Stomach (tissue), 9 donors: Measurements from ENCODE around the gene LRP1B. TPM values are rescaled to one million over a fixed set of nuclear protein-coding genes. Genes with fewer than 3 reads are reported as not detected.

ENCODE experiments used
- DNase-seq, 2 donors: peaks; one replicate each; pipeline versions ENCODE4 v3.0.0 to v3.0.0-alpha.2; 2013 to 2019
- H3K27ac ChIP-seq, 5 donors: fragments of 200-600 bp in 4 of 5; sonication (generic) in 4 of 5; one replicate each; pipeline ENCODE4 v1.5.1; 2013 to 2019; ENCODE audit warnings: mild to moderate bottlenecking in 1 of 5, moderate library complexity in 1 of 5
- H3K27me3 ChIP-seq, 3 donors: fragments of 200-600 bp; sonication (generic); one replicate each; pipeline ENCODE4 v1.5.1; 2017 to 2019; ENCODE audit warnings: mixed run types in 1 of 3
- H3K36me3 ChIP-seq, 4 donors: fragments of 200-600 bp; sonication (generic); 1 replicate in 3 of 4; 2 replicates in 1 of 4; pipeline ENCODE4 v1.5.1; 2016 to 2019
- H3K4me1 ChIP-seq, 4 donors: fragments of 200-600 bp; sonication (generic); one replicate each; pipeline ENCODE4 v1.5.1; 2016 to 2019
- H3K4me3 ChIP-seq, 4 donors: fragments of 200-600 bp; sonication (generic) in 3 of 4; one replicate each; pipeline ENCODE4 v1.5.1; 2016 to 2019; ENCODE audit warnings: mild to moderate bottlenecking in 1 of 4
- H3K9me3 ChIP-seq, 4 donors: fragments of 200-600 bp; sonication (generic); one replicate each; pipeline ENCODE4 v1.5.1; 2016 to 2019
- CTCF ChIP-seq, 7 experiments: fragments of 450-650 bp in 4 of 7; fragments of 200-600 bp in 3 of 7; sonication (generic) in 3 of 7; IDR thresholded peaks; one replicate each; pipeline ENCODE4 v1.5.1; 2016 to 2019; ENCODE audit warnings: antibody characterized with exemption in 7 of 7, control low read depth in 2 of 7, mild to moderate bottlenecking in 1 of 7
- EP300 ChIP-seq: sonication (generic); formaldehyde crosslinking; IDR thresholded peaks from one replicate; pipeline ENCODE4 v1.6.1; 2017; ENCODE audit warnings: antibody characterized with exemption
- POLR2A ChIP-seq, 4 donors: fragments of 450-650 bp; IDR thresholded peaks; one replicate each; pipeline ENCODE4 v1.6.1; 2016; ENCODE audit warnings: antibody characterized with exemption in 4 of 4, control low read depth in 2 of 4, mild to moderate bottlenecking in 1 of 4, moderate library complexity in 1 of 4
- POLR2AphosphoS5 ChIP-seq, 3 donors: sonication (generic); formaldehyde crosslinking; IDR thresholded peaks; one replicate each; pipeline ENCODE4 v1.6.1; 2016; ENCODE audit warnings: antibody characterized with exemption in 3 of 3
- intact Hi-C: fragments of 100-400 bp; cut with DNase I; formaldehyde crosslinking; loops from one replicate; pipeline ENCODE4 v1.15.1; 2023; ENCODE audit warnings: low total_unique reads
- polyA plus RNA-seq, 3 donors: library from polyadenylated mRNA; stranded (reverse); fragments of 200-250 nt; gene quantifications; one replicate each; pipeline ENCODE4 v1.2.3, GENCODE V29; 2013
- total RNA-seq, 5 donors: library from RNA; depleted of rRNA; stranded (reverse); fragments of >200 nt; gene quantifications; one replicate each; pipeline versions ENCODE4 v1.1.0 to v1.2.3, GENCODE V29; 2014 to 2016
- donor health status: healthy with polysubstance abuse.
- donor health status: Bipolar disorder and iron deficiency.
- donor health status: healthy.

Gene LRP1B
- total and polyA plus RNA-seq, 8 donors = under 0.01 to 9.0 (median 0.38) TPM

GRCh38 chr2:142127248-142127647, 3.6 kb downstream of the LRP1B start:
- Histone ChIP-seq H3K27ac (no peak overlapping the region), H3K4me1 (peaks cover 4 to 26% (median 21%) of the 10 kb centered on the region in 4 donors), H3K27me3 (peaks cover 0 to 20% (median 16%) of the 10 kb centered on the region in 3 donors), H3K36me3 (no peaks in the 10 kb centered on the region), H3K4me3 (no peak overlapping the region), H3K9me3 (no peaks in the 10 kb centered on the region)
- DNase-seq = no peak
- TF ChIP-seq POLR2AphosphoS5 (IDR thresholded peaks at IDR 0.05) (no peak), CTCF (IDR thresholded peaks at IDR 0.05) (no peak), EP300 (no peak), POLR2A (IDR thresholded peaks at IDR 0.05) (no peak)
- intact Hi-C loops = no loop called here

- H3K27me3 ChIP-seq = peaks cover 0 to 5% (median under 1%) of the 10 kb centered on the region in 3 donors
- H3K36me3 ChIP-seq = no peaks in the 10 kb centered on the region
- intact Hi-C loops = no loop called here
- peaks cover under 1 to 4% (median 2%) of the 10 kb centered on the region in 4 donors for H3K4me1 ChIP-seq
- no peak overlapping the region for H3K27ac ChIP-seq
- TF ChIP-seq EP300 = no peak
- no peak for TF ChIP-seq POLR2AphosphoS5 (IDR thresholded peaks at IDR 0.05)
- TF ChIP-seq CTCF (IDR thresholded peaks at IDR 0.05) = no peak
- TF ChIP-seq POLR2A (IDR thresholded peaks at IDR 0.05) = no peak
- no peak overlapping the region for H3K4me3 ChIP-seq
- no peak for DNase-seq
- no peaks in the 10 kb centered on the region for H3K9me3 ChIP-seq
These were observed 6.1 kb downstream of the LRP1B start for GRCh38 chr2:142124706-142125105.

GRCh38 chr2:142119347-142119746, 11.5 kb downstream of the LRP1B start:
- no peaks in the 10 kb centered on the region for H3K4me1 ChIP-seq
- intact Hi-C loops = no loop called here
- no peak overlapping the region for H3K27ac ChIP-seq
- no peak overlapping the region for H3K4me3 ChIP-seq
- DNase-seq = no peak
- no peaks in the 10 kb centered on the region for H3K9me3 ChIP-seq
- no peak for TF ChIP-seq POLR2AphosphoS5 (IDR thresholded peaks at IDR 0.05)
- no peak for TF ChIP-seq CTCF (IDR thresholded peaks at IDR 0.05)
- TF ChIP-seq EP300 = no peak
- TF ChIP-seq POLR2A (IDR thresholded peaks at IDR 0.05) = no peak
- H3K27me3 ChIP-seq = no peaks in the 10 kb centered on the region
- no peaks in the 10 kb centered on the region for H3K36me3 ChIP-seq

- no peaks in the 10 kb centered on the region for H3K27me3 ChIP-seq
- TF ChIP-seq POLR2A (IDR thresholded peaks at IDR 0.05) (no peak), POLR2AphosphoS5 (IDR thresholded peaks at IDR 0.05) (no peak), CTCF (IDR thresholded peaks at IDR 0.05) (no peak), EP300 (no peak)
- no peaks in the 10 kb centered on the region for H3K36me3 ChIP-seq
- intact Hi-C loops = no loop called here
- no peaks in the 10 kb centered on the region for H3K4me1 ChIP-seq
- H3K27ac ChIP-seq = no peak overlapping the region
- no peak for DNase-seq
- no peak overlapping the region for H3K4me3 ChIP-seq
- H3K9me3 ChIP-seq = no peaks in the 10 kb centered on the region
These were observed 18.0 kb downstream of the LRP1B start for GRCh38 chr2:142112757-142113221.
